Gastrocnemius medialis (tissue), 4 donors: ENCODE results near the gene FOXP2.

Experiments
- POLR2A ChIP-seq, 2 donors: fragments of 450-650 bp; IDR thresholded peaks; one replicate each; pipeline ENCODE4 v1.6.1; 2017; ENCODE audit warnings: antibody characterized with exemption in 2 of 2, mild to moderate bottlenecking in 2 of 2, moderate library complexity in 2 of 2
- TF ChIP-seq, protein P1 (sequence below), 5 experiments: fragments of 450-650 bp in 3 of 5; fragments of 200-600 bp in 2 of 5; sonication (generic) in 2 of 5; IDR thresholded peaks in 4 of 5; conservative IDR thresholded peaks in 1 of 5; 1 replicate in 4 of 5; 2 replicates in 1 of 5; pipeline ENCODE4 v1.5.1; 2016 to 2019; ENCODE audit warnings: antibody characterized with exemption in 5 of 5, mild to moderate bottlenecking in 3 of 5, moderate library complexity in 3 of 5

DNA sequence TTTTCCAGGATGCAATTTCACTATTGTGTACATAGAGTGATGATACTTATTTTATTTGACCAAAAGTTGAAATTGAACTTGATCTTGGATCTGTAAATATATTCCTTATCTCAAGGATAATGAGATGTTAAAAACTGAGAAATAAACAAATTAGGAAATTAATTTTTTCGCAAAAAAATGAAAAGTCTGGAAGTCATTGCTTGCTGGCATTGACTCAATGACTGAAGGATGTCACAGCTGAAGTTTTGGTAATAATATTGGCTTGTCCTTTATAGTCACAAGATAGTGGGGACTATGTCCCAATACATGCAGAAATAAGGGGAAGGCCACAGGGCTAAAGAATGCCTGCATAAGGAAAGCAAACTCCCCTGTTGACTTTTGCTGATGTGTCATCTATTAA, 92.8 kb downstream of the FOXP2 start:
- TF ChIP-seq, protein P1, sequence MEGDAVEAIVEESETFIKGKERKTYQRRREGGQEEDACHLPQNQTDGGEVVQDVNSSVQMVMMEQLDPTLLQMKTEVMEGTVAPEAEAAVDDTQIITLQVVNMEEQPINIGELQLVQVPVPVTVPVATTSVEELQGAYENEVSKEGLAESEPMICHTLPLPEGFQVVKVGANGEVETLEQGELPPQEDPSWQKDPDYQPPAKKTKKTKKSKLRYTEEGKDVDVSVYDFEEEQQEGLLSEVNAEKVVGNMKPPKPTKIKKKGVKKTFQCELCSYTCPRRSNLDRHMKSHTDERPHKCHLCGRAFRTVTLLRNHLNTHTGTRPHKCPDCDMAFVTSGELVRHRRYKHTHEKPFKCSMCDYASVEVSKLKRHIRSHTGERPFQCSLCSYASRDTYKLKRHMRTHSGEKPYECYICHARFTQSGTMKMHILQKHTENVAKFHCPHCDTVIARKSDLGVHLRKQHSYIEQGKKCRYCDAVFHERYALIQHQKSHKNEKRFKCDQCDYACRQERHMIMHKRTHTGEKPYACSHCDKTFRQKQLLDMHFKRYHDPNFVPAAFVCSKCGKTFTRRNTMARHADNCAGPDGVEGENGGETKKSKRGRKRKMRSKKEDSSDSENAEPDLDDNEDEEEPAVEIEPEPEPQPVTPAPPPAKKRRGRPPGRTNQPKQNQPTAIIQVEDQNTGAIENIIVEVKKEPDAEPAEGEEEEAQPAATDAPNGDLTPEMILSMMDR (IDR thresholded peaks at IDR 0.05 in 4 of 5, conservative IDR thresholded peaks at IDR 0.05 in 1 of 5) = no peak
- no peak for TF ChIP-seq POLR2A (IDR thresholded peaks at IDR 0.05)
